Kidney tubule cell (primary cell): Measurements from ENCODE around the gene KRTAP9-3.
"Not testable (repeated sequence)": the region's sequence is repeated elsewhere in the genome, so short reads cannot be mapped to it uniquely, and the experiment has no call there.

Experiments used
- DNase-seq: peaks from one replicate; pipeline ENCODE4 v3.0.0-alpha.2; 2018; ENCODE audit warnings: low spot score

KRTAP9-3 gene

GRCh38 chr17:41251261-41251660 lies 19.0 kb downstream of the KRTAP9-3 start:
- DNase-seq, result no peak

- DNase-seq, result no peak
Measured at GRCh38 chr17:41254861-41255260, 22.6 kb downstream of the KRTAP9-3 start.

- not testable (repeated sequence) for DNase-seq
Measured at GRCh38 chr17:41255381-41256290, 23.4 kb downstream of the KRTAP9-3 start, which contains the start of gene KRTAP9-9. Gene KRTAP9-9 (plus strand): TSS chr17:41255384.

DNA sequence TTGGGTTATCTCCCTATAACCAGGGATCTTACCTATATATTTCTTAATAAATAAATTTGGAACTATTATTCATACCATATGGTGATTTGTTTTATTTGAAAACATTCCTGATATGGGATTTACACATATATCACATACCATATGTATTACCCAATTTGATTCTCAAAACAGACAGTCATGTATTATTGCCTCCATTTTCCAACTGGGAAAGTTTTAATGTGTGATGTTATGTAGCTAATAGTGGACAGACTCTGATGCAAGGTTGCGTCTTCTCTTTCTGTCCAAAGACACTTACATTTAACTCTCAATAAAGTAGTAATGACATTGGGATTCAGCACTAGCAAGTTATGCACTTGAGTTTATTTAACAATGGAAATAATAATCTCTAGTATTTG lies 24.0 kb downstream of the KRTAP9-3 start:
- no peak for DNase-seq

DNA sequence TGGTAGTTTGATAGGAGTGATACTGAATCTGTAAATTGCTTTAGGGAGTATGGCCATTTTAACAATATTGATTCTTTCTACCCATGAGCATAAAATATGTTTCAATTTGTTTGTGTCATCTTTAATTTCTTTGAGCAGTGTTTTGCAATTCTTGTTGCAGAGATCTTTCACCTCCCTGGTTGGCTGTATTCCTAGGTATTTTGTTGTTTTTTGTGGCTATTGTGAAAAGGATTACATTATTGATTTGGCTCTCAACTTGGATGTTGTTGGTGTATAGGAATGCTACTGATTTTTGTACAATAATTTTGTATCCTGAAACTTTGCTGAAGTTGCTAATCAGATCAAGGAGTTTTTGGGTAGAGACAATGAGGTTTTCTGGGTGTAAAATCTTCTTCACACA lies 26.2 kb downstream of the KRTAP9-3 start:
- no peak for DNase-seq

GRCh38 chr17:41263212-41263611 lies 31.0 kb downstream of the KRTAP9-3 start:
- no peak for DNase-seq

DNA sequence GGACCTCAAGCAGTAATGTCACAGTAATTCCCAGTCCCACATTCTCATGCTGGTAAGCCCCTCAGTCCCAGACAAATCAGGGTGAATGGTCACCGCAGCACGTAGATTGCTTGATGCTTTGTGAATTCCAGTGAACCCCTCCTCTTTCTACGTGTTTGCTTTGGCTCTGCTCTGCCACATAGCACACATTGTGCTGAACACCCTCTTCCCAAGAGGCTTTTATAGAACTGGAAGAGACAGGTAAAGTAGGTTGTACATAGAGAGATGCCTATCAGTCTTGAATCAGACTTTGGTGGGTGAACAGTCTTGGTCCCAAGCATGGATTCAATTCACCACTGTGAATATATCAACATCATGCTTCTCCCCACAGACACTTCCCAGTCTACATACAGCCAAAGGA lies 32.4 kb downstream of the KRTAP9-3 start:
- DNase-seq, result no peak

GRCh38 chr17:41265078-41265477 lies 32.8 kb downstream of the KRTAP9-3 start, which contains the start of gene KRTAP9-6:
Gene KRTAP9-6 (plus strand): TSS chr17:41265378. CDS start chr17:41265378, 0 bp downstream.
- no peak for DNase-seq

GRCh38 chr17:41267711-41268110 lies 35.5 kb downstream of the KRTAP9-3 start:
- no peak for DNase-seq

DNA sequence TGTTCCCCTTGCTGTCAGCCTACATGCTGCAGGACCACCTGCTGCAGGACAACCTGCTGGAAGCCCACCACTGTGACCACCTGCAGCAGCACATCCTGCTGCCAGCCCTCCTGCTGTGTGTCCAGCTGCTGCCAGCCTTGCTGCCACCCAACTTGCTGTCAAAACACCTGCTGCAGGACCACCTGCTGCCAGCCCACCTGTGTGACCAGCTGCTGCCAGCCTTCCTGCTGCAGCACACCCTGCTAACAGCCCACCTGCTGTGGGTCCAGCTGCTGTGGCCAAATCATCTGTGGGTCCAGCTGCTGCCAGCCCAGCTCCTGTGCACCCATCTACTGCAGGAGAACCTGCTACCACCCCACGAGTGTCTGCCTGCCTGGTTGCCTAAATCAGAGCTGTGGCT lies 39.1 kb downstream of the KRTAP9-3 start:
- not testable (repeated sequence) for DNase-seq

DNA sequence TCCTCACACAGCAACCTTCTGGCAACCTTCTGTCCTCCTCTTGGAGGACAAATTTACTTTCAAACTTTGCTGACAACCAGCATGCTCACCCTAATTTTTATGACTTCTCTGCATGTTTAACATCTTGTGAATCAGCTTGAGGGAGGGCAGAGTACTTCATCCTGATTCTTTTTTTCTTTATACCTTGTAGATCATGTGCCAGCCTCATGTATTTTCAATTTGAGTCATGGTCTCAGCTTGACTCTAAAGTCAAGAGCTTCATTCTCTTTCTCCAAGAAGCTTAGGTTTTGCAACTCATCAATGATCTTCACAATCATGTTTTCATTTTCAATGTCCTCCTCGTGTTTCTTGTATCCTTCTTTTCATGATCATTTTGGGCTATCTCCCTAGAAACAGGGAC lies 39.6 kb downstream of the KRTAP9-3 start:
- no peak for DNase-seq

- DNase-seq, result not testable (repeated sequence)
Measured at GRCh38 chr17:41275648-41276190, 43.5 kb downstream of the KRTAP9-3 start, which contains the start of gene KRTAP9-7. Gene KRTAP9-7 (plus strand): TSS chr17:41275698. CDS start chr17:41275698, 0 bp downstream.

GRCh38 chr17:41278176-41278955 lies 46.1 kb downstream of the KRTAP9-3 start:
- DNase-seq, result peak; percentile 74
